ENCODE results near the gene ASPM. TPM values are rescaled to one million over a fixed set of nuclear protein-coding genes. Genes with fewer than 3 reads are reported as not detected.

The ASPM gene
- polyA plus RNA-seq, 2 of the 4 experiments (the other 2 are of a cell fraction): 19.0 to 35.5 TPM

DNA sequence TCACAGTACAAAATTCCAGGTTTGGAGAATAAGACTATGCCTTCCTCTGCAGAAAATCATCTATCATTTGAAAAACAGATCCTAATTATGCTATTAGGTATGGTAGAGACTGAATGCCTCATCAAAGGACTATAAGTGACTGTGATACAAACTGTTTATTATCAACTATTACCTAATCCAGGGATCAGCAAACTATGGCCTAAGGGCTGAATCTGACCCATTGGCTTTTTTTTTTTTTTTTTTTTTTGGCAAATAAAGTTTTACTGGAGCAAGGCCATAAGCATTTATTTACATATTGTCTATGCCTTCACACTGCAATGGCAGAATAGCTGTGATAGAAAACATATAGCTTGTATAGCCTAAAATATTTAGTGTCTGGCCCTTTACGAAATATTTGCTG lies 4.7 kb upstream of the ASPM start:
- no peak for DNase-seq (ENCODE audit: low read depth in 1 of 2, low spot score in 1 of 2)
- Histone ChIP-seq H3K4me1 (no peaks in the 10 kb centered on the region), H3K9me3 (no peaks in the 10 kb centered on the region), H3K27ac (no peak overlapping the region), H3K4me3 (no peak overlapping the region), H3K4me2 (no peak overlapping the region)
- no peak for FAIRE-seq
- ATAC-seq: no peak
- ChIA-PET CTCF (interaction anchor here (0.6 to 1.3 kb wide), 4 partner anchors 9 to 441 kb away, joined by 3 to 5 read pairs (median 3); no protein-coding TSS in a partner anchor), POLR2A (no interaction called here)
- TF ChIP-seq HEYL (CRISPR knock-in tag; IDR thresholded peaks at IDR 0.05) (no peak), SMC3 (IDR thresholded peaks at IDR 0.05) (no peak), FOSB (CRISPR knock-in tag; IDR thresholded peaks at IDR 0.05) (no peak)
- 100% methylated on average over 1 of the region's 1 CpG for WGBS (ENCODE audit: missing lambda C conversion rate)

DNA sequence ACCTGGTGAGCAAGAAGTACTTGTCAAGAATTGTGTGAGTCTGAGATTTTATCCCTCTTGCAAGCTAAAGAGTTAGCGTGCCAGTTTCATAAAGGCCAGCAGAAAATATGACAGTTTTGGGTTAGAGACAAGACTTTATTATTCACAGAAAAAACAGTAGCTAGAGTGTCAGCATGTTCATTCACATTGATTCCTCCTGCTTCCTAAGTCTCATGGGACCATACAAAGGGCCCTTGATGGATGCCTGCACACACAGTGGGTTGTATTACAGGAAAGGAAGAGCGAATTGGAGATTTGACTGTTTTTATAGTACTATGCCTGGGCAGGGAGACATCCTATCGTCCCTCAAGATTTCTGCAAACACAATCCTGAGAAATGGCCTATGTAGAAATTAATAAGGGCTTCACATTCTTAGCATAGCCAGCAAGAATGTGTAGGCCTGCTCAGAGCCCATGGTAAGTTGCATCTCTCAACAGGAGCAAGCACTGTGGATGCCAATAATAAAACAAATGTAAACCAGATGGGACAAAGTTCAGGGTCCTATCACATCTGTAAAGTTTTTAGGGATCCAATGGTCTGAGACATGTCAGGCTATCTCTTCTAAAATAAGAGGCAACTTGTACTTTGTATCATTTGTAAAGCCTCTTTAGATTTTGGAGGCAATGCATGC lies 4.0 kb upstream of the ASPM start:
- no peaks in the 10 kb centered on the region for H3K9me3 ChIP-seq
- ChIA-PET POLR2A (no interaction called here), CTCF (no interaction called here)
- no peak for FAIRE-seq
- H3K27ac ChIP-seq: no peak overlapping the region
- DNase-seq (ENCODE audit: low read depth in 1 of 2, low spot score in 1 of 2): no peak
- H3K4me3 ChIP-seq: no peak overlapping the region
- no peaks in the 10 kb centered on the region for H3K4me1 ChIP-seq
- TF ChIP-seq JUN (IDR thresholded peaks at IDR 0.05) (no peak), RARB (CRISPR knock-in tag; IDR thresholded peaks at IDR 0.05) (no peak), EP300 (IDR thresholded peaks at IDR 0.05) (no peak), FOXS1 (CRISPR knock-in tag; IDR thresholded peaks at IDR 0.05) (no peak), NPAS2 (CRISPR knock-in tag; IDR thresholded peaks at IDR 0.05; ENCODE audit: borderline replicate concordance) (no peak), KDM1A (IDR thresholded peaks at IDR 0.05; ENCODE audit: low read depth) (no peak)
- TF ChIP-seq, protein P1, sequence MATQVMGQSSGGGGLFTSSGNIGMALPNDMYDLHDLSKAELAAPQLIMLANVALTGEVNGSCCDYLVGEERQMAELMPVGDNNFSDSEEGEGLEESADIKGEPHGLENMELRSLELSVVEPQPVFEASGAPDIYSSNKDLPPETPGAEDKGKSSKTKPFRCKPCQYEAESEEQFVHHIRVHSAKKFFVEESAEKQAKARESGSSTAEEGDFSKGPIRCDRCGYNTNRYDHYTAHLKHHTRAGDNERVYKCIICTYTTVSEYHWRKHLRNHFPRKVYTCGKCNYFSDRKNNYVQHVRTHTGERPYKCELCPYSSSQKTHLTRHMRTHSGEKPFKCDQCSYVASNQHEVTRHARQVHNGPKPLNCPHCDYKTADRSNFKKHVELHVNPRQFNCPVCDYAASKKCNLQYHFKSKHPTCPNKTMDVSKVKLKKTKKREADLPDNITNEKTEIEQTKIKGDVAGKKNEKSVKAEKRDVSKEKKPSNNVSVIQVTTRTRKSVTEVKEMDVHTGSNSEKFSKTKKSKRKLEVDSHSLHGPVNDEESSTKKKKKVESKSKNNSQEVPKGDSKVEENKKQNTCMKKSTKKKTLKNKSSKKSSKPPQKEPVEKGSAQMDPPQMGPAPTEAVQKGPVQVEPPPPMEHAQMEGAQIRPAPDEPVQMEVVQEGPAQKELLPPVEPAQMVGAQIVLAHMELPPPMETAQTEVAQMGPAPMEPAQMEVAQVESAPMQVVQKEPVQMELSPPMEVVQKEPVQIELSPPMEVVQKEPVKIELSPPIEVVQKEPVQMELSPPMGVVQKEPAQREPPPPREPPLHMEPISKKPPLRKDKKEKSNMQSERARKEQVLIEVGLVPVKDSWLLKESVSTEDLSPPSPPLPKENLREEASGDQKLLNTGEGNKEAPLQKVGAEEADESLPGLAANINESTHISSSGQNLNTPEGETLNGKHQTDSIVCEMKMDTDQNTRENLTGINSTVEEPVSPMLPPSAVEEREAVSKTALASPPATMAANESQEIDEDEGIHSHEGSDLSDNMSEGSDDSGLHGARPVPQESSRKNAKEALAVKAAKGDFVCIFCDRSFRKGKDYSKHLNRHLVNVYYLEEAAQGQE (IDR thresholded peaks at IDR 0.05): no peak
- TF ChIP-seq, protein P2, sequence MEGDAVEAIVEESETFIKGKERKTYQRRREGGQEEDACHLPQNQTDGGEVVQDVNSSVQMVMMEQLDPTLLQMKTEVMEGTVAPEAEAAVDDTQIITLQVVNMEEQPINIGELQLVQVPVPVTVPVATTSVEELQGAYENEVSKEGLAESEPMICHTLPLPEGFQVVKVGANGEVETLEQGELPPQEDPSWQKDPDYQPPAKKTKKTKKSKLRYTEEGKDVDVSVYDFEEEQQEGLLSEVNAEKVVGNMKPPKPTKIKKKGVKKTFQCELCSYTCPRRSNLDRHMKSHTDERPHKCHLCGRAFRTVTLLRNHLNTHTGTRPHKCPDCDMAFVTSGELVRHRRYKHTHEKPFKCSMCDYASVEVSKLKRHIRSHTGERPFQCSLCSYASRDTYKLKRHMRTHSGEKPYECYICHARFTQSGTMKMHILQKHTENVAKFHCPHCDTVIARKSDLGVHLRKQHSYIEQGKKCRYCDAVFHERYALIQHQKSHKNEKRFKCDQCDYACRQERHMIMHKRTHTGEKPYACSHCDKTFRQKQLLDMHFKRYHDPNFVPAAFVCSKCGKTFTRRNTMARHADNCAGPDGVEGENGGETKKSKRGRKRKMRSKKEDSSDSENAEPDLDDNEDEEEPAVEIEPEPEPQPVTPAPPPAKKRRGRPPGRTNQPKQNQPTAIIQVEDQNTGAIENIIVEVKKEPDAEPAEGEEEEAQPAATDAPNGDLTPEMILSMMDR (IDR thresholded peaks at IDR 0.05): no peak
- WGBS (ENCODE audit: missing lambda C conversion rate): 87% methylated on average over 3 of the region's 3 CpGs
- no peak overlapping the region for H3K4me2 ChIP-seq
- no peak for ATAC-seq

DNA sequence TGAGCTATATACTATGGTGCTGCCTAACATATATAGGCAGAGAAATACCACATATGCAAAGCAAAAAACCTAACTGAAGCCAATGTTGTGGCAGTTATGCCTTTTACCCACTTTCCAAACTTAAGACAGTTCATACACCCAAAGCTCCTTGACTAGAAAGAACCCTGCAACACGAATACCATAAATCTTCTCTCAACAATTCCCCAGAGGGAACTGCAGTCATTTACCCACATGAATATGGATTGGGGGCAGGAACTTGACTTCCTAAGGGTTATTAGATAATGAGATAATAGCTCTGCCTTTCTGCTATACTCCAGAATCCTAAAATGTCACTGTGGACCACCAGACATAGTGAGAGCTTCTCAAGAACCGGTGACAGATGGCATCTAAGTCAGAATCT lies 2.9 kb upstream of the ASPM start:
- H3K27ac ChIP-seq: no peak overlapping the region
- POLR2A ChIA-PET: no interaction called here

More for the DNA sequence above, 2.9 kb upstream of the ASPM start:
- no peak overlapping the region for H3K4me3 ChIP-seq
- TF ChIP-seq FOXS1 (CRISPR knock-in tag; IDR thresholded peaks at IDR 0.05) (no peak), ZSCAN20 (CRISPR knock-in tag; IDR thresholded peaks at IDR 0.05) (no peak), SMC3 (IDR thresholded peaks at IDR 0.05) (no peak), ESRRA (IDR thresholded peaks at IDR 0.05; ENCODE audit: borderline replicate concordance, low read length) (no peak), CBX8 (IDR thresholded peaks at IDR 0.05) (no peak), FOSB (CRISPR knock-in tag; IDR thresholded peaks at IDR 0.05) (no peak), ZFP36 (IDR thresholded peaks at IDR 0.05; ENCODE audit: borderline replicate concordance, partially characterized antibody) (no peak), TFCP2L1 (CRISPR knock-in tag; IDR thresholded peaks at IDR 0.05) (no peak), KDM1A (IDR thresholded peaks at IDR 0.05; ENCODE audit: low read depth) (no peak), PHF8 (IDR thresholded peaks at IDR 0.05; ENCODE audit: borderline replicate concordance, low read depth) (no peak), POLR2A (IDR thresholded peaks at IDR 0.05; ENCODE audit: low read length) (no peak), HEYL (CRISPR knock-in tag; IDR thresholded peaks at IDR 0.05) (no peak)
- TF ChIP-seq, protein P3, sequence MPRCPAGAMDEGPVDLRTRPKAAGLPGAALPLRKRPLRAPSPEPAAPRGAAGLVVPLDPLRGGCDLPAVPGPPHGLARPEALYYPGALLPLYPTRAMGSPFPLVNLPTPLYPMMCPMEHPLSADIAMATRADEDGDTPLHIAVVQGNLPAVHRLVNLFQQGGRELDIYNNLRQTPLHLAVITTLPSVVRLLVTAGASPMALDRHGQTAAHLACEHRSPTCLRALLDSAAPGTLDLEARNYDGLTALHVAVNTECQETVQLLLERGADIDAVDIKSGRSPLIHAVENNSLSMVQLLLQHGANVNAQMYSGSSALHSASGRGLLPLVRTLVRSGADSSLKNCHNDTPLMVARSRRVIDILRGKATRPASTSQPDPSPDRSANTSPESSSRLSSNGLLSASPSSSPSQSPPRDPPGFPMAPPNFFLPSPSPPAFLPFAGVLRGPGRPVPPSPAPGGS (IDR thresholded peaks at IDR 0.05): no peak
- TF ChIP-seq, protein P4, sequence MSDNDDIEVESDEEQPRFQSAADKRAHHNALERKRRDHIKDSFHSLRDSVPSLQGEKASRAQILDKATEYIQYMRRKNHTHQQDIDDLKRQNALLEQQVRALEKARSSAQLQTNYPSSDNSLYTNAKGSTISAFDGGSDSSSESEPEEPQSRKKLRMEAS (IDR thresholded peaks at IDR 0.05): no peak
- TF ChIP-seq, protein P2 (IDR thresholded peaks at IDR 0.05): no peak
- ATAC-seq (no peak), FAIRE-seq (no peak), DNase-seq (ENCODE audit: low read depth in 1 of 2, low spot score in 1 of 2) (no peak)
- H3K9me3 ChIP-seq: no peaks in the 10 kb centered on the region
- WGBS (ENCODE audit: missing lambda C conversion rate): 93% methylated on average over 2 of the region's 2 CpGs
- H3K4me2 ChIP-seq: no peak overlapping the region
- CTCF ChIA-PET: no interaction called here
- peaks cover 2% of the 10 kb centered on the region; the same call in 1 of the 3 replicates for H3K4me1 ChIP-seq
